Body of pancreas (tissue), 4 donors: ENCODE measurements around the gene TACO1.

Experiments used
- POLR2A ChIP-seq, 3 donors: fragments of 450-650 bp; IDR thresholded peaks; one replicate each; pipeline ENCODE4 v1.6.1; 2016; ENCODE audit warnings: antibody characterized with exemption in 3 of 3, mild to moderate bottlenecking in 2 of 3
- TF ChIP-seq, protein P1 (sequence below), 7 experiments: fragments of 450-650 bp in 4 of 7; fragments of 200-600 bp in 3 of 7; sonication (generic) in 3 of 7; IDR thresholded peaks; one replicate each; pipeline ENCODE4 v1.5.1; 2016 to 2019; ENCODE audit warnings: antibody characterized with exemption in 7 of 7

DNA sequence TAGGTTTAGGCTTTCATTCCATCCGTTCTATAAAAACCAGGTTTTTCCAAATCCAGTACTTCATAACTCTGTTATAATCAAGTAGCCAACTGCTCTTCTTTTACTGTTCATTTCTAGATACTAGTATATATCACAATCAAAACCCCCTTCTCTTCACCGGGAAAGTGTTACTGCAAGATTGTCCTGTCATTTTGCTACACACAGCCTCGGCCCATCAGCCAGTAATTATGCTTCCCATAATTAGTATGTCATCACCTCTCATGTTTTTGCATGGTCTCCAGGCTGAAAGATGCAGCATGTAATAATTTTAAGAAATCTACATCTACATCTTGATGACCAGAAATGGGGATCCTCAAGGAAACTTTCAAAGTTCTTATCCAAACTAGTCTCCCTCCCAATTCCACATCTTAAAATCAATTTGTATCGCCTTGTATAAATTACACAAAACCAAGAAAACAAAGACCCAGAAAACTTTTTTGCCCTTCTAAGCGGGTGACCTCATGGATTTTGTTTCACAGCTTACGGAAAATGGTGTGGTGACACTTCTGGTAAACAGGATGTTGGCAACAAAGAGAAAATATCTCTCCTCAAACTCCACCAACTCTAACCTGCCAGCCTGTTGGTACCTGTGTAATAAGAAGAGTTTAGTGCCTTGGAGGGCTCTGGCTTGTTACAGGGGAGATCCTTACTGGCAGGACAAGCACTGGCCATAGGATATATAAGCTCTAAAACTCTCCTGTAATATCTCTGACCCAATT, 9.3 kb downstream of the TACO1 start:
- TF ChIP-seq, protein P1, sequence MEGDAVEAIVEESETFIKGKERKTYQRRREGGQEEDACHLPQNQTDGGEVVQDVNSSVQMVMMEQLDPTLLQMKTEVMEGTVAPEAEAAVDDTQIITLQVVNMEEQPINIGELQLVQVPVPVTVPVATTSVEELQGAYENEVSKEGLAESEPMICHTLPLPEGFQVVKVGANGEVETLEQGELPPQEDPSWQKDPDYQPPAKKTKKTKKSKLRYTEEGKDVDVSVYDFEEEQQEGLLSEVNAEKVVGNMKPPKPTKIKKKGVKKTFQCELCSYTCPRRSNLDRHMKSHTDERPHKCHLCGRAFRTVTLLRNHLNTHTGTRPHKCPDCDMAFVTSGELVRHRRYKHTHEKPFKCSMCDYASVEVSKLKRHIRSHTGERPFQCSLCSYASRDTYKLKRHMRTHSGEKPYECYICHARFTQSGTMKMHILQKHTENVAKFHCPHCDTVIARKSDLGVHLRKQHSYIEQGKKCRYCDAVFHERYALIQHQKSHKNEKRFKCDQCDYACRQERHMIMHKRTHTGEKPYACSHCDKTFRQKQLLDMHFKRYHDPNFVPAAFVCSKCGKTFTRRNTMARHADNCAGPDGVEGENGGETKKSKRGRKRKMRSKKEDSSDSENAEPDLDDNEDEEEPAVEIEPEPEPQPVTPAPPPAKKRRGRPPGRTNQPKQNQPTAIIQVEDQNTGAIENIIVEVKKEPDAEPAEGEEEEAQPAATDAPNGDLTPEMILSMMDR (IDR thresholded peaks at IDR 0.05) = no peak
- TF ChIP-seq POLR2A (IDR thresholded peaks at IDR 0.05) = no peak
